Left renal pelvis (tissue), 4 donors: ENCODE results near the gene ANXA2. TPM values are rescaled to one million over a fixed set of nuclear protein-coding genes. Genes with fewer than 3 reads are reported as not detected.

Experiments
- DNase-seq, 4 donors: peaks; one replicate each; pipeline ENCODE4 v3.0.0-alpha.2; 2013; ENCODE audit warnings: low read depth in 4 of 4, low spot score in 3 of 4
- polyA plus RNA-seq, 4 donors: library from polyadenylated mRNA; unstranded; fragments of 120-200 nt; gene quantifications; one replicate each; pipeline ENCODE4 v1.2.1, GENCODE V29; 2013; ENCODE audit not compliant: insufficient read length in 4 of 4

ANXA2 gene
- polyA plus RNA-seq, 4 donors, result 463 to 827 (median 632) TPM

- DNase-seq, result no peak
These were observed 25.6 kb downstream of the ANXA2 start for GRCh38 chr15:60372227-60372626.

- no peak for DNase-seq
These were observed 26.4 kb downstream of the ANXA2 start for GRCh38 chr15:60371175-60372051.

DNA sequence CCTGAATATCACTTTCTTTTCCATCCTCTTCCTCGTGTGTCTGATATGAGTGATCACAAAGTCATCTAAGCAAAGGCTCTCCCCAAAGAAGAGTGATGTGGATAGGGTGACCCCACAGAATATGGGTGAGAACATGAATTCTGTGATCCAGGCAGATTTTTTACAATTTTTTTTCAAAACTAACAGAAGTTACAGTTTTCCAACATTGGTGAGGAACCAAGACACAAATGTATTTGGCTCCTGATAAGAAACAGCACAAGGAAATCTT, 27.0 kb downstream of the ANXA2 start:
- DNase-seq, result no peak

DNA sequence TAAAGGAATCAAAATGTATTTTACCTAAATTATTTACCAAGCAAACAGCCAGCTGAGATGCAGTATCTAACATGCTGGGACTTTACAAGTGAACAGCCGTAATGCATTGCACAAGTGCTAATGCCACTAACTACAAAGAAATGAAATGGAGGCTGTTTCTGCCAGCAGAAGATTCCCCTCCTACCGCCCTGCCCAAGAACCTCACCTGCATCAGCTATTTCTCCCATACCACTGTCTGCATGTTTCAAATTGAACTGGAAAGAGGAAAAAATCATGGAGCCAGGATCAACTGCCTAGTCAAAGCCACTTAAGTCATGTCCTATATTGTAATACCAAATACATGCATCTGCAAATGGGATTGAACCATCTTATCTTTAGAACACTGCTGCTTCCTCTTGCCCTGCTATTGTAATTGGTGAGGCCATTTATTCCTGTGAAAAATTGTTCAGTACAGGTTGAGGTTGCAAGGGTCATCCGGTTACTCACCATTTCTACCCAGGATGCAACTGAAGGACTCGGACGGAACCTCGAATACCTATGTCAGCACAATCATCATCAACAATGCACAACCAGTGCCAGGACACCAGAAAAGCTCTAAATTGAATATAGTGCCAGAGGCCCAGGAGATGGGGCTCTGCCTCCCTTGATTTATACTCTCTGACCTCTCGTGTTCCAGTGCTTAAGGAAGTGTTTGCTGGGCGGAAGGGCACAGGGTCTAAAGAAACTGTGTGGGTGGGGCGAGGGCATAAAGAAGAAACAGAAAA, 27.5 kb downstream of the ANXA2 start:
- no peak for DNase-seq

- no peak for DNase-seq
These were observed 28.1 kb downstream of the ANXA2 start for GRCh38 chr15:60369696-60370095.

DNA sequence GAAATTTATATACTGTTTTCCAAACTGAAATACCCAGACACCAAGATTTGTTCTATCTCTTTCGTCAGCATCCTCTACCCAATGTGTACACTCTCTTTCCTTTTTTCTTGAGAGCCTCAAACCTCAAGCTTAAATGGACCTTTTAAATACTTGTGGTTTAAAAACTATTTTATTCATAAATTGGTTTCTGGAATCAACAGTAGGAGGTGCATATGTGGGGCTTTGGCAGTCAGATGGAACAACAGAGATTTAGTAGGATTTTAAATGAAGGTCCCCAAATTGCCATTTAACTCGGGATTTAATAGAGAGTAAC, 33.2 kb downstream of the ANXA2 start:
- no peak for DNase-seq

DNA sequence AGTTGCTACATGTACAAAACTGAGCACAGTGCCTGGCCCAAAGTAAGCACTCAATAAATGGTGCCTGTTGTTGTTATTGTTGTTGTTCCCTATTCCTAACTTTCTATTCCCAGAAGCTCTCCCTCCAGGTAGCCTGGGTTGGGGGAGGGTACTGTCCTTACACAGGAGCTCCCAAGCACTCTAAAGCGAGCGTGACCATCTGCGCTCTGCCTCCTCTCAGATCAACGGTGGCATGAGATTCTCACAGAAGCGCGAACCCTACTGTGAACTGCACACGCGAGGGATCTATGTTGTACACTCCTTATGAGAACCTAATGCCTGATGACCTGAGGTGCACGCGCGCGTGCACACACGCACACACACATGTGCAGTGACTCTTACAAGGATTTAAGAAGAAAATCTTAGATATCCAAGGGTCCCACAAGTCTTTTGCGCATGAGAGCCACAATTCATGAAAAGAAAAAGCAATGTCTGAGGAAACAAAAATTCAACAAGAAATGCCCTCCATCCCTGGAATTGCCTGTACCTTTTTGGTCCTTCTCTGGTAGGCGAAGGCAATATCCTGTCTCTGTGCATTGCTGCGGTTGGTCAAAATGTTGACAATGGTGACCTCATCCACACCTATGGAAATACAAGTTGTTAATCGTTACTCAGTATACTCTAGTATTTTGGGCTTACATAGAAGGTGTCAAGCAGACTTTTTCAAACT, 33.7 kb downstream of the ANXA2 start:
- no peak for DNase-seq

- peak in 2 of 4 donors; percentile 39 to 54 for DNase-seq
These were observed 34.7 kb downstream of the ANXA2 start for GRCh38 chr15:60363087-60363549.

- no peak for DNase-seq
These were observed 35.3 kb downstream of the ANXA2 start for GRCh38 chr15:60362321-60363086.

GRCh38 chr15:60359738-60360137, 38.0 kb downstream of the ANXA2 start:
- peak in 1 of 4 donors; percentile 39 for DNase-seq

GRCh38 chr15:60358935-60359682, 38.7 kb downstream of the ANXA2 start:
- no peak for DNase-seq

GRCh38 chr15:60356832-60357231, 41.0 kb downstream of the ANXA2 start:
- no peak for DNase-seq

DNA sequence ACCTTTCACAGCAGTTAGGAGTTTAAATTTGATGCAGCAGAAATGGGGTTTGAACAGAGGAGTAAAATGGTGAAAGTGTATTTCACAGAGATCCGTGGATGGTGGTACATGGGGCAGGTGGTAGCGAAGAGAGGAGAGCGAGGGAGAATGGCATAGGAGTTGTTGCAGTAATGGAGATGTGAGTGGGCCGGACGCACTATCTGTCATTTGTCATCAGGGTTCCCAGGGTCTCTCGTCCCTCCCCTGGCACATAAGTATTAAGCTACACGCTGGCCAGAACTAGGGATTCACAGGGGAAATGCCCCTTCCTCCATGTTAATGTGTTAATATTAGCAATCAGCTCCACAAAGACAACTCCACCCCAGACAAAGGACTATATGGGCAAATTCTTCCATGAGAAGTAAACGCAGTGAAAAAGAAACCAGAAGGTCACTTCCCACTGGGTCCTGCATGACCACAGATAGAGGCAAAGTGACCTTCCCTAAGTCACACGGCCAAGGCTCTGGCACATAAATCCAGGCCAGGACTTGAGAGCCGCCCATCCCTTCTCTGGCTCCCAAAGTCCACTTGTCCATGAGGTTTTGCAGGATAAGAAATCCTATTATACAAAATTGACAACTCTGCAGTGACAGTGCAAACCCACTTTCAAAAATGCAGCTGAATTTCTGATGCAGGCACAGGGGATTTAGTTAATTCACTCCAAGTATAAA, 42.5 kb downstream of the ANXA2 start:
- no peak for DNase-seq

DNA sequence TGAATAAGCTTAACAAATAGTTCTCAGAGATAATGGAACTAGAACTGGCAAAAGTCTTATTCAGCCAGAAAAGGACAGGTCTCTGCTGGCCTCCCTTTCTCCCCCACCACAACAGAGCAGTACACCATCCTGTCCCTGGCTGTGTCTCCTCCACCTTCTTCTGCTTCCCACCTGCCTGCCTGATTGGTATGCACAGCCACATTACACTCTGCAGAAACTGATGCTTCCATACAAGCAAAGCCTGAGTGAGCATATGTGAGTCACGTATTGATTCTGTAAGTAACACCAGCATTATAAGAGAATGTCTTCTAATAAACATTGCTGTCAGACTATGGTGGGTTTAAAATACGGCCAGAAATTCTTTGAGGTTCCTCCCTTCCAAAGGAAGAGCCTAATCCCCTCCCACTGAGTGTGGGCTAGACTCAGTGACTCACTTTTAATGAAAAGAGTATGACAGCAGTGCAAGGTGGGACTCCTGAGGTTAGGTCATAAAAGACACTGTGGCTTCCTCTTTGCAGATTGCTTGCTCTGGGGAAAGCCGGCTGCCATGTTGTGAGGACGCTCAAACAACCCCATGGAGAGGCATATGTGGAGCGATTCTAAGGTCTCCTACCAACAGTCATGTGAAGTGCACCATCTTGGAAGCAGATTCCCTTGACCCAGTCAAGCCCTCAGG, 44.4 kb downstream of the ANXA2 start:
- no peak for DNase-seq

DNA sequence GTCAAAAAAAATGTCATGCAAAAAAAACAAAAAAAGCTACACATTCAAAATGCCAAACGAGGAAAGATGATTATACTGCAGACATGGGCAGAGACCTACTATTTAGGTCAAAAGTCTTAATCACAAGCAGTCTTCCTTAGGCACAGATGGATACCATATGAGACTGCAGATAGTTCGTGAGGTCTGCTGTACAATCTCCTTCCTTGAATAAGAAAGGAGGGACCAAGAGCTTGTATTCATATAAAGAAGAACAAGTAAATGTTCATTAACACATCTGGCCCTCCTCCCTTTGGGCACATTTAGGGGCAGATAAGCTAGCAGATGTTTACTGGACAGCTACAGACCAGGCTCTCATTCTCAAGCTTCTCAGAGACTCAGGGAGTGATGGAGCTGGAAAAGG, 45.3 kb downstream of the ANXA2 start:
- DNase-seq, result no peak

- no peak for DNase-seq
These were observed 46.7 kb downstream of the ANXA2 start for GRCh38 chr15:60351066-60351465.

DNA sequence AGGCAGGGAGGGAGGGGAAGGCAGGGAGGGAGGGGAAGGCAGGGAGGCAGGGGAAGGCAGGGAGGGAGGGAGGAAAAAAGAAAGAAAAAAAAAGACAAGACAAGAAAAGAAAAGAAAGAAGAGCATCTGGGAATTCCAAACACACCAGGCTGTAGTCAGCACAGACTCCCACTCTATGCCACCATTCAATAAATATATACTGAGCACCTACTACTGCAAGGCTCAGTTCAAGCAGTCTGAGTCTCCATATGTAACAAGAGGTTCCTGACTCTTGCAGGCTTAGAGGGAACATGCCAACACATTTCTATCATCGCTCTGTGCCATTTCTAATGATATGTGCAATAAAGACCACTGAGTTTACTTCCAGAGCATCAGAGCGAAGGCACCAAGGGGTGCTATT, 47.7 kb downstream of the ANXA2 start:
- DNase-seq, result no peak

- no peak for DNase-seq
These were observed 48.2 kb downstream of the ANXA2 start for GRCh38 chr15:60349589-60349988.

DNA sequence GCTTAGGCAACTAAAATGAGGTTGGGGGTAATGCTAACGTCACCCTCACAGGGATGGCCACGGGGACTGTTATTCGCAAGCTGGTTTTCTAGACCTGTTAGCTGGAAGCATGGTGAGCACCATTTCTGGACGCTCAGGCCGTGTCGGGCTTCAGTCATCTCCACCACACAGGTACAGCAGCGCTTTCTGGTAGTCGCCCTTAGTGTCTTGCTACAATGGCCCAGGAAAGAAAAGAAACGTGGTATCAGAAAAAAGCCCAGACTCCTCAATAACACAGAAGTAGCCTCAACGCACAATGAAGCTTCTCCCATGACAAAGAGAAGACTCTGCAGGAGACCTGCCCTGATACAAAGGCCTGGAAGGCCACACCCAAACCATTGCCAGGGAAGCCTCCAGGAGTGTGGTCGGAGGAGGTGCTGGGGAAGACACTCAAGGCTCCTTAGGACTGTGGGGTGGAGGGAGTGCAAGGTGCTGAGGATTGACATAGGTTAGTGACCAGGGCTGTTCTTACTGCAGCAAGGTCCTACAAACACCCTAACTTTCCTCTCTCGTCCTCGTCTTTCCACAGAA, 50.2 kb downstream of the ANXA2 start:
- no peak for DNase-seq
